Neuron (in vitro differentiated cells): ENCODE measurements around the gene HP1BP3.

Experiments
- H2AFZ ChIP-seq: one replicate; pipeline ENCODE4 v1.6.1; 2013; ENCODE audit warnings: low read depth, mild to moderate bottlenecking, inconsistent platforms, low read length, moderate library complexity
- H3K27me3 ChIP-seq: one replicate; pipeline ENCODE4 v1.6.1; 2013; ENCODE audit warnings: low read length; ENCODE audit not compliant: insufficient read depth
- H3K36me3 ChIP-seq: one replicate; pipeline ENCODE4 v1.6.1; 2013; ENCODE audit warnings: low read length; ENCODE audit not compliant: insufficient read depth
- H3K4me1 ChIP-seq: one replicate; pipeline ENCODE4 v1.6.1; 2013; ENCODE audit warnings: low read length; ENCODE audit not compliant: insufficient read depth
- H3K4me3 ChIP-seq: 2 replicates; pipeline ENCODE4 v1.5.1; 2013; ENCODE audit warnings: mild to moderate bottlenecking, low read length, moderate library complexity
- H3K9me3 ChIP-seq: one replicate; pipeline ENCODE4 v1.6.1; 2013; ENCODE audit warnings: low read length

The HP1BP3 gene

GRCh38 chr1:20696397-20697333, 90.4 kb downstream of the HP1BP3 start:
- Histone ChIP-seq H3K4me3 (peak overlapping the region; percentile 53), H2AFZ (peak overlapping the region; percentile 86), H3K27me3 (no peaks in the 10 kb centered on the region), H3K4me1 (peaks cover 14% of the 10 kb centered on the region), H3K36me3 (no peaks in the 10 kb centered on the region), H3K9me3 (no peaks in the 10 kb centered on the region)

- Histone ChIP-seq H2AFZ (peak overlapping the region; percentile 86), H3K27me3 (no peaks in the 10 kb centered on the region), H3K4me1 (peaks cover 14% of the 10 kb centered on the region), H3K9me3 (no peaks in the 10 kb centered on the region), H3K36me3 (no peaks in the 10 kb centered on the region), H3K4me3 (no peak overlapping the region)
Observed at GRCh38 chr1:20695515-20695914, 91.6 kb downstream of the HP1BP3 start.

DNA sequence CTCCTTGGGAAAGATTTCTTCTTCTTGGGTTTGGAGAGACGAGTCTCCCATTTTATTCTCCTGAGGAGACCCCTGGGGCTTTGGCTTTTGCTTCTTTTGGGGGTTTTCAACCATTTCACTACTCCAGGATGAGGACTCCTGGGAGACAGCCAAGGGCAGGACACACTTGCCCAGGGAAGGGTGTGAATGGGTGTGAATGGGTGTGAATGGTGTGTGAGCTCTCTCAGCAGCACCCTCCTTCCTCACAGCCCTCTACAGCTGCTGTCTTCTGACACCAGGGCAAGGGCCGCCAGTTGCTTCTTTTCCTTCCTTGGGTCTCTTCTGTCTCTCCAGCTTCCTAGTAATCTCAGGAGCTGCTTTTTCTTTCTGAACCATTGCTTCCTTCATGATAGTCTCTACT, 93.5 kb downstream of the HP1BP3 start:
- no peaks in the 10 kb centered on the region for H3K36me3 ChIP-seq
- H3K4me1 ChIP-seq, result peaks cover 14% of the 10 kb centered on the region
- H2AFZ ChIP-seq, result no peak overlapping the region
- no peaks in the 10 kb centered on the region for H3K9me3 ChIP-seq
- H3K27me3 ChIP-seq, result no peaks in the 10 kb centered on the region
- H3K4me3 ChIP-seq, result no peak overlapping the region
